Activated CD8-positive, alpha-beta memory T cell treated with anti-CD3 and anti-CD28 coated beads, Interleukin-2, amount 50 U/mL, for 1 hour (primary cell): Measurements from ENCODE around the gene TBCEL.
"Not testable (repeated sequence)": the region's sequence is repeated elsewhere in the genome, so short reads cannot be mapped to it uniquely, and the experiment has no call there.

Experiments
- DNase-seq: peaks from one replicate; pipeline ENCODE4 v3.0.0-alpha.2; 2020; ENCODE audit errors: extremely low read depth

The TBCEL gene

GRCh38 chr11:121029153-121029552 lies 5.3 kb downstream of the TBCEL start:
- DNase-seq: no peak

- DNase-seq: no peak
Observed at GRCh38 chr11:121029813-121030445, 6.0 kb downstream of the TBCEL start.

GRCh38 chr11:121031167-121031566 lies 7.3 kb downstream of the TBCEL start:
- no peak for DNase-seq

- not testable (repeated sequence) for DNase-seq
Observed at GRCh38 chr11:121031648-121032047, 7.7 kb downstream of the TBCEL start.

DNA sequence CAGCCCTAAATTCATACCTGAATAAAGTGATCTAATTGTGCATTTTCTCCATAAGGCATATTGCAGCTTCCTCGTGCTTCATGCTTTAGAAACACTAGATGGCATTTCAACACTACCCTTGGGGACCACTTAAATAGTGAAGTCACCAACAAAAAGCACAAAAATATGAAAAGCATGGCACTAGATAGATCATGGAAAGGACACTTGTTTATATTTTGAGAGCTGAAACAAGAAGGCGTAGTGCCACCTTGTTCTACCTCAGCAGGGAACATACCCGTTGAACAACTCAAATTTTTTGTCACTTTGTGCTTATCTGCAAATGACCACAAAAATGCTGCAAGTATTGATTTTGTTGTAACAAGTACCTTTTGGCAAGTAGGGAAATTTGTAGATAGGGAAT lies 8.6 kb downstream of the TBCEL start:
- DNase-seq: no peak

GRCh38 chr11:121033635-121034034 lies 9.7 kb downstream of the TBCEL start:
- no peak for DNase-seq

DNA sequence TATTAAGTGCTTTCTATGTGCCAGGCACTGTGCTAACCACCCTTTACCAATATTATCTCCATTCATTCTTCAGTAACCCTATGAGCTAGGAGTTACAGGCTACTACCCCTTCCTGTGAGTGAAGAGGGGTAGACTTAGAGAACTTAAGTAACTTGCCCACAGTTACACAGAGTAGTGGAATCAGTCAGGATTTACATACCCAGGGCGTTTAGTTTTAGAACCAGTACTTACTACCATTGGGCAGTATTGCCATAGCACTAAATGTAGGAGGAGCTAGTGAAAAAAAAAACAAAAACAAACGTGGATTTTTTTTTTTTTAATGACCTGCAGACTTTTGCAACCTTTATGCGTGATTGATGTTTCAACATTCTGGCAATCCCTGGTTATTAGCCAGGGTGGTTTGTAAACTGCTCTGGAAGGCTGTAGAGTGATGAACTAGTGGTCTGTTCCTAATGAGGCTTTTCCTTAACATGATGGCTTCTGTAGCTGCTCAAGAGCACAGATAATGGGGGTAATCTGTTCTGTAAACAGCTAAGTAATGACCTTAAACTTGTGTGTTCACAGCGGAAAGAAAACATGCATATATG lies 11.4 kb downstream of the TBCEL start:
- DNase-seq: no peak

- no peak for DNase-seq
Observed at GRCh38 chr11:121035780-121036179, 11.9 kb downstream of the TBCEL start.

DNA sequence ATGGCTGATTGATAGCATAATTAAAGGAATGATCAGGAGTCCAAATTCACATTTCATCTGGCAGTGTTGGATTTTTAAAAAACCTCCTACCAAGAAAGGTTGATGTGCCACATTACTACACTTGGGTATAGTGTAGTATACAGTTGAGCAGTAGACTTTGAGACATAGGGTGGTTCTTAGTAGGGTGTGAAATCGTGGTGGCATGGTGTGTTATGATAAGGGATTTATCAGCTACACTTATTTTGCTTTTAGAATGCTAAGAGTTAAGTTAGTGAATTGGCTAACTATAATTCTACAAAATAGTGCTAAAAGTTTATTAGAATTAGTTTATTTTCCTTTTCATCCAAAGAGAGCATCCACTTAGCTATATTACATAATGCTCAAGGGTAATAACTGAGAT lies 13.1 kb downstream of the TBCEL start:
- no peak for DNase-seq

DNA sequence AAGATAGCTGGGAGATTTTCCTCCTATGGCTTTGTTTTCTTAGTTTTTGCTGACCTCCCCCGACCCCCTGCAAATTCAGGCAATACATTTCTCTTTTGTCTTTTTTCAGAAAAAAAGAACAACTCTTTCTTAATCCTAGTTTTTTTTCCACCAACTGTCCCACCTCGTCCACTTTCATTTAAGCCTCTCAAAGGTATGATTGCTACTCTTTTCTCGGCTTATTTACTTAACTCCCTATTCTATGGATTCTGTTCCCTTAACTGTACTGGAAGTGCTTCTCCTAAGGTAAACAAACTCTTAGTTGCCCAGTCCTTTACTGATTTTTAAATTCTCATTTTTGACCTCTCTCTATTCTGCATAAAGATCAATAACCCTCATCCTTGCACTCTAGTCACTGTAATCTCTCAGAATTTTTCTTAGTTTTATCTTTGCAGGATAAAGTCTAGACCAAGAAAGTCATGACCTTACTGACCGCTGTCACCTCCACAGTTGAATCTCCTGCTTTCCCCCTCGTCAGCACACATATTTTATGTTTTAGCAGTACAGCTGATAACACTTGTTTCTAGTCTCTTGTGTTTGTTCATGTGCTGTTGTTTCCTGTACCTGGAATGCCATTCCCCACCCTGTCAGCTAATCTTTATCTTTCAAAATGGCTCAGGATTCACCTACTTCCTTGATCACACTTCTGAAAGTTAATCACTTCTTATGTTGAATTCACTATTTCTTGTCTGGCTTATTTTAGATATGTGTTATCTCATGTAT lies 14.9 kb downstream of the TBCEL start:
- no peak for DNase-seq

DNA sequence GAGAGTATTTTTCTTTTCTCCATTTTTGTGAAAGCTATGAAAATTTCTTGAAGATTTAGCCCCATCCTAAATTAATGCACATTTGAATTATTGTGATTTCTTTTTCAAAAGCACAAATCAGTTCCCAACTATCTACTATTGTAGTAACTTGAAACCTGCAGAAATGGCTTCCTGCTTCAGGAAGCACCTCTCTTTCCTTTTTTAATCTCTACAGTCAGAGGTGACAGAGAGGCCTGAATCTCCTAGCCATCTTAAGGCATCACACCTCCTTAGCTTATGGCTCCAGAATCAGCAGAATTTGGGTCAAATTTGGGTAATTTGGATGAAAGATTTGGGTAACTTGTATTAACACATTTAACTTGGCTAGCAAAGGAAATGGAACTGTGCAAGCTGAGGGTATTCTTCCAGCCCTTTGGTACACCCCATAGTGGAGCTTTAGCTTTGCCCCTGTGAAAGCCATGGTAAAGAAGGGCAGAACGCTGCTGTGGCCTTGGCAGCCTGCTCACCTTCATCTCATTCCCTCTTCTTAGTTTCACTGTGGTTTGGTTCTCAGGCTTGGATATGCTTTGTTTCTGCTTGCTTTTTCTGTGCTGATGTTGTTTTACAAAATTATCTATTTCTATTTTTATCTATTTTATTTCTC lies 16.2 kb downstream of the TBCEL start:
- DNase-seq: no peak

GRCh38 chr11:121040614-121041002 lies 16.7 kb downstream of the TBCEL start:
- no peak for DNase-seq

DNA sequence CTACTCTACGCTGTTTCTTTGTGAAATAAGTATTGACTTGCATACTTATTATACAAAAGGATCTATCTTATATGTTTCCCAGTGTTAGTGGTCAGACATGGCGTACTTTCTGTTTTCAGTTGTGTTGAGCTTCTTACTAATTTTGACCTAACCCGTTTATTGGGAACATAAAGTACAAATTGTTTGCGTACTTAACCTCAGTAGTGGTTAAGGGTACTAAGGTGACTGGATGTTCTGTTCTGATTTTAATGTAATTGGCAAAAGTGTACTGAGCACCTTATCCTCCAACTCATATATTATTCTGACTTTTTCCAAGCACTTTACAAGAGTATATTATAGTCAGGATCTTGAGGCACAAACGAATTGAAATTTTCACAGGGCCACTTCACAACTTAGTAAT lies 17.2 kb downstream of the TBCEL start:
- DNase-seq: no peak

- no peak for DNase-seq
Observed at GRCh38 chr11:121042296-121042695, 18.4 kb downstream of the TBCEL start.

- DNase-seq: no peak
Observed at GRCh38 chr11:121047926-121048325, 24.0 kb downstream of the TBCEL start.

DNA sequence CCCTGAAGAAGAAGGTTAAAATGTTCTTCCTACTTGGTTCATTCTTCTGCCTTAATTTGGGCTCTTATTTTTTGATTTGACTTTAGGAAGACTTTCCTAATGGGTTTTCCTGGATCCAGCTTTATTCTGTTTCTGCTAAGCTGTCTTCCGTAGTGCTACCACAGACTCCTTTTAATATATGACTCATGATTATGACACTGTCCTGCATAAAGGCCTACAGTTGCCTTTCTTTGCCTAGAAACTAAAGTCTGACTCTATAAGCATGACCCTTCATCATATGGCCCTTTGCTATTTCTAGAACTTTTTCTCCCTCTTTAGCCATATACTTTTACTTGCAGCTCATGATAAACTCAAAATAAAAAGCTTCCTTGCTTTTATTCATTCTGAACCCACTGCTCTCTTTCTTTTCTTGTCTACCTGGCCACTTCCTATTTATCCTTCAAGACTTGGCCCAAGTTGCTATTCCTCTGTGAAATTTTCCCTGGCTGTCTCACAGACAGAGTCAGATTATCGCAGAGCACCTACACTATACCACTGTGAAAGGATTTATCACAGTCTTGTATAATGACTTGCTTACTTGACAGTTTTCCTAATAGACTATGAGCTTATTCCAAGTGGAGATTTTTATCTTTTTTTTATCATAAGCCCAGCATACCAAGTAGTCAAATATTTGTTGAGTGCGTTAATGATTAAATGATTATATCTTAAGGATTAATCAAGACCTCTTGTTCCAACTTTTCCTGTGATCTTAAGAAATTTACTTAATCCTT lies 24.7 kb downstream of the TBCEL start:
- DNase-seq: no peak

DNA sequence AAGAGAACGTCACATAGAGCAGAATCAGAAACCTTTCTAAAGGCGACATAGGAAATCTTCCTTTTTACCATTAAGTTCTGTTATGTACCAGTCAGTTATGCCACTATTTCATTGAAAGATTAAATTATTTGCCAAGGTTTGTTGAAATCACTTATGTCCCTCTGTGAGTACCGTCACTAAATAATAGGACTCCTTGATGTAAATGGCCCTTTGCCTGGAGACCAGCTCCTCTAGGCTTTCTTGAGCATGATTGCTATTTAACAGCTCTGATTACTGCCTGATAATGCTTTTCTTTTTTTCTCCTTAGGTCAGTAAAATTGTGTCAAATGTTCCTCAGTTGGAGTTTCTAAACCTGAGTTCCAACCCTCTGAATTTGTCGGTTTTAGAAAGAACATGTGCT lies 29.3 kb downstream of the TBCEL start:
- DNase-seq: no peak

DNA sequence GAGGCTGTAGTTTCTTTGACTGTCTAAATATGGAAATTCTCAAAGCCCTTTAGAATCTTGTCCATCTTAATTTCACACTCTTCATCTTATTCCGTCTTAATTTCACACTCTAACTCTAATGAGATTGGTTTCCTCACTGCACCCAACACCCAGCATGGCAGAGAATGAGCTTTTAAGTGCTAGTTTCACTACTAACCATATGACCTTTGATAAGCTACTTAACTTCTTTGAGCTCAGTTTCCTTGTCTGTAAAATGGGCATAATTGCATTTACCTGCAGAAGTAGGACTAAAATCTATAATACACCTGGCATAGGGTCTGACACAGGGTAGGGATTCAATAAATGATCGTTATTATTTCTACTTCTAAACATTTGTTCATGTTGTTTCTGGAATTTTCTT lies 30.4 kb downstream of the TBCEL start:
- no peak for DNase-seq

GRCh38 chr11:121055076-121055475 lies 31.2 kb downstream of the TBCEL start:
- no peak for DNase-seq

DNA sequence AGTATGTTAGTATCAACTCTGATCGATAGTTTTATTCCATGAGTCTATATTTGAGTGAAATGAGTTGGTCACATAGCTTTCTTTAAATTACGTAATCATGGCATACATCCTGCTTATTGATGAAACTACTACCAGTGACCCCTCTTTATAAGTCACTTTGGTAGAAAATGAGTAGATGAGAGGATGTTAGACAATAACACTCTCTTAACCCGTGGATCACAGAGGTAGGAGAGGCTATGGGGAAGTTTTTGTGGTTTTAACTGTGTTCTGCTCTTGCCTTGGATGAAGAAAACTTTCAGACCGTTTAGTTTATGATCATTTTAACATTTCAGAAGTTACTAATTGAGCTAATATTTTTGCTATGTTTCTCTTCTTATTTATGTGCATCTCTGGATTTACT lies 34.0 kb downstream of the TBCEL start:
- no peak for DNase-seq

- DNase-seq: no peak
Observed at GRCh38 chr11:121058941-121059340, 35.0 kb downstream of the TBCEL start.

GRCh38 chr11:121059605-121060004 lies 35.7 kb downstream of the TBCEL start:
- no peak for DNase-seq
